ENCODE data around the gene LGALS7B.
"Not testable (repeated sequence)": the region's sequence is repeated elsewhere in the genome, so short reads cannot be mapped to it uniquely, and the experiment has no call there.

Gene LGALS7B

GRCh38 chr19:38796154-38796553 is 7.2 kb downstream of the LGALS7B start:
- H3K4me3 ChIP-seq (replicated peaks; ENCODE audit: low read depth, low read length), result no peak overlapping the region
- TF ChIP-seq CTCF (IDR thresholded peaks at IDR 0.05; ENCODE audit: low read length, missing control alignments), result no peak
- DNase-seq (ENCODE audit: low read depth), result no peak

GRCh38 chr19:38797781-38798180 is 8.8 kb downstream of the LGALS7B start:
- not testable (repeated sequence) for DNase-seq (ENCODE audit: low read depth); H3K4me3 ChIP-seq (replicated peaks; ENCODE audit: low read depth, low read length)

- no peak overlapping the region for H3K4me3 ChIP-seq (replicated peaks; ENCODE audit: low read depth, low read length)
- TF ChIP-seq CTCF (IDR thresholded peaks at IDR 0.05; ENCODE audit: low read length, missing control alignments), result no peak
- DNase-seq (ENCODE audit: low read depth), result no peak
Observed at GRCh38 chr19:38799104-38799503, 10.1 kb downstream of the LGALS7B start.

GRCh38 chr19:38800577-38801347 is 11.8 kb downstream of the LGALS7B start:
- H3K4me3 ChIP-seq (replicated peaks; ENCODE audit: low read depth, low read length), result no peak overlapping the region
- no peak for TF ChIP-seq CTCF (IDR thresholded peaks at IDR 0.05; ENCODE audit: low read length, missing control alignments)
- DNase-seq (ENCODE audit: low read depth), result no peak

GRCh38 chr19:38801359-38802095 is 12.5 kb downstream of the LGALS7B start:
- DNase-seq (ENCODE audit: low read depth), result no peak
- no peak overlapping the region for H3K4me3 ChIP-seq (replicated peaks; ENCODE audit: low read depth, low read length)
- TF ChIP-seq CTCF (IDR thresholded peaks at IDR 0.05; ENCODE audit: low read length, missing control alignments), result no peak

GRCh38 chr19:38803543-38803942 is 14.5 kb downstream of the LGALS7B start:
- TF ChIP-seq CTCF (IDR thresholded peaks at IDR 0.05; ENCODE audit: low read length, missing control alignments), result no peak
- DNase-seq (ENCODE audit: low read depth), result no peak
- H3K4me3 ChIP-seq (replicated peaks; ENCODE audit: low read depth, low read length), result no peak overlapping the region

- DNase-seq (ENCODE audit: low read depth), result peak; percentile 12
- no peak for TF ChIP-seq CTCF (IDR thresholded peaks at IDR 0.05; ENCODE audit: low read length, missing control alignments)
- H3K4me3 ChIP-seq (replicated peaks; ENCODE audit: low read depth, low read length), result no peak overlapping the region
Observed at GRCh38 chr19:38805180-38805579, 16.2 kb downstream of the LGALS7B start.

Measured in fibroblast of pulmonary artery (primary cell).